Ammon's horn (tissue), 1 donor: ENCODE measurements around the gene ELL.

Experiments
- DNase-seq: peaks from one replicate; pipeline ENCODE4 v3.0.0-alpha.2; 2016; ENCODE audit warnings: low spot score

Gene ELL

DNA sequence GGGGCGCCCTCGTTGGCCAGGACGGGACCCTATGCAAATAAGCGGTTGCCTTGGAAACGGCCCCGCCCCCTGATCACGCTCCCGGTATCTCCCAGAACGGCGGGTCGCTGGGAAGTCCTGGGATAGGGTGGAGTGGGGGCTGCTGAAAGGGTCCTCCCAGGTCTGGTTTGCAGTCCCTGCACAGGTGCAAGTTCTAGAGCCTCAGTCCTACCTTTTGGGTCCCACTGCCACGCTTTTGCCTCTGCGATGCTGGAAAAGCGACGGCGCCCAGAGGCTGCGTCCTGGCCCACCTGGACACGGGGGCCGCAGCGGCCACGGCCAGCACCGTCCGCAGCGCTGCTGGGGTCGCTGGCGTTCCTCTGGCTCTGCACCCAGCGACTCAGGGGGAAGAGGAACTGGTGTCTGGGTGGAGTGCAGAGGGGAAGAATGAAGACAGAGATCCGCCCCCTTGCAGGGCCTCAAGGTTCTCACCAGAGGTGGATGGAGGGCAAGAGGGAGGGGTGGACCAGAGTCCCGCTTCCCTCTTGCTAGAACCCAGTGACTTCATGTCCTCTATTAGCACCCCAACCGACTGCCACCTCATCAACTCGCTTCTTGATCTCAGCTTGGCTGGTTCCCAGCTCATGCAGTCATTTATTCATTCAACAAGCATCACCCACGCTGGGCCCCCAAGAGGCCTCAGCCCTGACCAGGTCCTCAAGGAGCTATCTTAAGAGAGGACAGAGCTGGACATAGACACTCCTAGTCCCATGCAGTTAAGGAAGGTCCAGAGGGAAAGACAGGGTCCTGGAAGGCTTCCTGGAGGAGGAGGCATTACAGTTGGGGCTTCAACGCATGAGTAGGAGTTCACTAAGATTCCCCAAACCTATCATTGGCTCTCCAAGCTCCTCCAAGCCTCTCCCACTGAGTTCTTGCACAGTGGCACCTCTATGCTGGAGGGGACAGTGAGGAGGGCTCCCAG lies 124.3 kb downstream of the ELL start, which contains the start of gene LRRC25:
LRRC25 (minus strand) TSS at position 381 of the 961 bp plus-strand sequence. CDS start 659 bp downstream, outside the sequence.
- peak; percentile 71 for DNase-seq

DNA sequence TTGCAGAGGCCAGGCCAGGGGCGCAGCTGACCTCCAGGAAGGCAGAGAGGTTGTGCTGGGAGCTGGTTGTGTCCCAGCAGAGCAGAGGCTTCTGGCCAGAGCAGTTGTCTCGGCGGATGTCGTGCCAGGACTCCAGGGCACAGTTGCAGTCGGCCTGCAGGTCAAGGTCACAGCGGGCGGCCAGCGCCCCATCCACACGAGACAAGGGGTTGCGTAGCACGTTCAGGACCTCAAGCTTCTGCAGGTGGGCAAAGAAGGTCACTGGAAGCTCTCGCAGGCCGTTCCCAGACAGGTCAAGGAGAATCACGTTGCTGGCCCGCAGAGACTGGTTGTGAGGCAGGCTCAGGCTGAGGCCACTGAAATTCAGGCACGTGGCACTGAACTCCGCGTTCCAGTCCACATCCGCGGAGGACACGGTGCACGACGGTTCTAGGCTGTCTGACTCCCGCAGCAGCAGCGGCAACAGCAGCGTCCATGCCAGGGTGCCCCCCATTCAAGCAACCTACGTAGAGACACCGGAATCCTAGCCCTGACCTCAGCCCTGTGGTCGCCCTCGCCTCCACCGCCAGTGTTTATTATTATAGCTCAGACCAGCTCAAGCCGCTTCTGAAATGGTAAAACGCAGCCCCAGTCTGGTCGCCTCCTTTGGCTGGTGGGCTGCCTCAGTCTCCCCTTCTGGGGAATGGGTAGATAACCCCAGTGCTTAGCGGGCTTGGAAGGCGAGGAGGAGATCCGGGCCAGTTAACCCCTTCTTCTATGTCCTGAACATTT lies 125.2 kb downstream of the ELL start:
- DNase-seq, result no peak

- peak; percentile 55 for DNase-seq
Measured at GRCh38 chr19:18393836-18394235, 128.0 kb downstream of the ELL start.

GRCh38 chr19:18392926-18393325 lies 128.9 kb downstream of the ELL start:
- DNase-seq, result no peak
